Upper lobe of left lung (tissue), 6 donors: ENCODE measurements around the gene CIRBP. TPM values are rescaled to one million over a fixed set of nuclear protein-coding genes. Genes with fewer than 3 reads are reported as not detected.

ENCODE experiments used
- ATAC-seq, 2 donors: fragments of 200-7000 bp; cut with Tn5 transposase; one replicate each; pipeline ENCODE4 v1.9.1; 2022; ENCODE audit warnings: mild to moderate bottlenecking in 2 of 2, moderate library complexity in 2 of 2; ENCODE audit not compliant: low FRiP score in 2 of 2
- DNase-seq, 2 donors: peaks; one replicate each; pipeline ENCODE4 v3.0.0-alpha.2; 2019 to 2020
- H3K27ac ChIP-seq, 4 donors: fragments of 200-600 bp; sonication (generic); one replicate each; pipeline ENCODE4 v1.5.1; 2016 to 2019
- H3K27me3 ChIP-seq, 4 donors: fragments of 200-600 bp; sonication (generic); one replicate each; pipeline ENCODE4 v1.5.1; 2017 to 2019
- H3K36me3 ChIP-seq, 4 donors: fragments of 200-600 bp; sonication (generic); one replicate each; pipeline ENCODE4 v1.5.1; 2016 to 2019
- H3K4me1 ChIP-seq, 4 donors: fragments of 200-600 bp; sonication (generic); one replicate each; pipeline ENCODE4 v1.5.1; 2018 to 2019
- H3K4me3 ChIP-seq, 4 donors: fragments of 200-600 bp; sonication (generic); one replicate each; pipeline ENCODE4 v1.5.1; 2017 to 2019; ENCODE audit warnings: mild to moderate bottlenecking in 2 of 4, moderate library complexity in 1 of 4
- H3K9me3 ChIP-seq, 4 donors: fragments of 200-600 bp; sonication (generic); one replicate each; pipeline ENCODE4 v1.5.1; 2018 to 2019
- EP300 ChIP-seq, 4 donors: sonication (generic); formaldehyde crosslinking; IDR thresholded peaks; one replicate each; pipeline ENCODE4 v1.5.1; 2017; ENCODE audit warnings: antibody characterized with exemption in 4 of 4, control low read depth in 2 of 4
- POLR2A ChIP-seq, 4 donors: fragments of 450-650 bp; IDR thresholded peaks; one replicate each; pipeline ENCODE4 v1.5.1; 2016 to 2017; ENCODE audit warnings: antibody characterized with exemption in 4 of 4, mild to moderate bottlenecking in 2 of 4
- POLR2AphosphoS5 ChIP-seq, 2 donors: sonication (generic); formaldehyde crosslinking; IDR thresholded peaks; one replicate each; pipeline ENCODE4 v1.5.1; 2017; ENCODE audit warnings: antibody characterized with exemption in 2 of 2
- WGBS, 2 donors: methylation state at CpG; one replicate each; pipeline ENCODE4 v1.1.5; 2017 to 2018; 5-methylcytosine and 5-hydroxymethylcytosine counted together
- total RNA-seq, 6 donors: library from RNA; depleted of rRNA in 4 of 6; stranded (reverse); fragments of >200 nt in 4 of 6; gene quantifications; one replicate each; pipeline versions ENCODE4 v1.1.0 to v1.2.1, GENCODE V29; 2016 to 2021
- TF ChIP-seq, protein P1 (sequence below), 6 experiments: fragments of 450-650 bp in 4 of 6; fragments of 200-600 bp in 2 of 6; sonication (generic) in 2 of 6; IDR thresholded peaks; one replicate each; pipeline ENCODE4 v1.5.1; 2016 to 2019; ENCODE audit warnings: antibody characterized with exemption in 6 of 6
- donor health status: DM: no; HTN: no; CAD: no; lungs with moderate emphysema.
- donor health status: DM: no; HTN: yes; CAD: no; lungs with severe emphysema.

Gene CIRBP
- total RNA-seq, 6 donors from 2014 or later: 326 to 1,348 (median 441) TPM

DNA sequence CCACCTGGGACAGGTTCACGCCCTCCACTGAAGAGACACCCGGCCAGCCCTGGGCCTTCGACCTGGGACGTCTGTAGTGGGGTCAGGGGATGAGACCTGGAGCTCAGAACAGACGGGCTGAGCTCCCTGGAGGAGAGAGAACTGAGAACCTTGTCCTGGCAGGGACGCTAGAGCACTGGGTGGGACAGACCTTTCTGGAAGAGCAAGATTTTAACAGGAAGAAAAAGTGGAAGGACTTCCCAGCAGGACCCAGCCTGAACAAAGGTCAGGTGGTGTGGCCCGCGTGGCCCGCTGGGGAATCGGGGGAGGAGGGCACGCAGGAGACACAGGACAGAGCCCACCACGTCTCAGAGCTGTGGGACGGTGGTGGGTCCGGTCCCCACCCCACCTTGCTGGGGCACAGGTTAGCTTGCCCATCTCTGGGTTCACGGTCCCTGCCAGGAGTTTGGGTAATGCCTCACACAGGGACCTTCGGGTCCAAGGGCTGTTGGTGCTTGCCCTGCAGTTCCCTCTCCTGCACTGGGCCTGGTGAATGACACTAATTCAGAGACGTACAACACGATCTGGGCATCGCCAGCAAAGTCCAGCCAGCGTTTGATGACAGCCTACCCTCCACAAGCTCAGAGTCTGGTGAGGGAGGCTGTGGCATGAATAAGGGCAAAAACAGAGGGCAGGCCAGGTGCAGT lies 15.3 kb downstream of the CIRBP start:
- DNase-seq (peak in 1 of 2 donors; percentile 58), ATAC-seq (no peak)
- Histone ChIP-seq H3K9me3 (no peaks in the 10 kb centered on the region), H3K4me3 (no peak overlapping the region), H3K27ac (no peak overlapping the region), H3K36me3 (peaks cover 0 to 2% (median under 1%) of the 10 kb centered on the region in 4 donors), H3K4me1 (peaks cover 5 to 27% (median 14%) of the 10 kb centered on the region in 4 donors), H3K27me3 (peaks cover 0 to 50% (median 22%) of the 10 kb centered on the region in 4 donors)
- 63% methylated on average over 17 to 20 of the region's 20 CpGs for WGBS, 2 donors
- TF ChIP-seq, protein P1, sequence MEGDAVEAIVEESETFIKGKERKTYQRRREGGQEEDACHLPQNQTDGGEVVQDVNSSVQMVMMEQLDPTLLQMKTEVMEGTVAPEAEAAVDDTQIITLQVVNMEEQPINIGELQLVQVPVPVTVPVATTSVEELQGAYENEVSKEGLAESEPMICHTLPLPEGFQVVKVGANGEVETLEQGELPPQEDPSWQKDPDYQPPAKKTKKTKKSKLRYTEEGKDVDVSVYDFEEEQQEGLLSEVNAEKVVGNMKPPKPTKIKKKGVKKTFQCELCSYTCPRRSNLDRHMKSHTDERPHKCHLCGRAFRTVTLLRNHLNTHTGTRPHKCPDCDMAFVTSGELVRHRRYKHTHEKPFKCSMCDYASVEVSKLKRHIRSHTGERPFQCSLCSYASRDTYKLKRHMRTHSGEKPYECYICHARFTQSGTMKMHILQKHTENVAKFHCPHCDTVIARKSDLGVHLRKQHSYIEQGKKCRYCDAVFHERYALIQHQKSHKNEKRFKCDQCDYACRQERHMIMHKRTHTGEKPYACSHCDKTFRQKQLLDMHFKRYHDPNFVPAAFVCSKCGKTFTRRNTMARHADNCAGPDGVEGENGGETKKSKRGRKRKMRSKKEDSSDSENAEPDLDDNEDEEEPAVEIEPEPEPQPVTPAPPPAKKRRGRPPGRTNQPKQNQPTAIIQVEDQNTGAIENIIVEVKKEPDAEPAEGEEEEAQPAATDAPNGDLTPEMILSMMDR (IDR thresholded peaks at IDR 0.05): no peak
- TF ChIP-seq POLR2A (IDR thresholded peaks at IDR 0.05) (no peak), EP300 (IDR thresholded peaks at IDR 0.05) (no peak), POLR2AphosphoS5 (IDR thresholded peaks at IDR 0.05) (no peak)

GRCh38 chr19:1284979-1285736 lies 16.0 kb downstream of the CIRBP start:
- no peak for TF ChIP-seq POLR2AphosphoS5 (IDR thresholded peaks at IDR 0.05)
- no peak for TF ChIP-seq POLR2A (IDR thresholded peaks at IDR 0.05)
- TF ChIP-seq EP300 (IDR thresholded peaks at IDR 0.05): no peak
- TF ChIP-seq, protein P1 (IDR thresholded peaks at IDR 0.05): no peak
- no peak overlapping the region for H3K27ac ChIP-seq
- no peaks in the 10 kb centered on the region for H3K36me3 ChIP-seq
- 29 to 76% methylated on average over 3 to 26 of the region's 51 CpGs for WGBS, 2 donors
- DNase-seq (peak in 1 of 2 donors; percentile 63), ATAC-seq (no peak)
- peaks cover 5 to 27% (median 14%) of the 10 kb centered on the region in 4 donors for H3K4me1 ChIP-seq
- H3K4me3 ChIP-seq: peak overlapping the region in 1 of 4 donors; percentile 27
- H3K27me3 ChIP-seq: peaks cover 0 to 55% (median 22%) of the 10 kb centered on the region in 4 donors
- H3K9me3 ChIP-seq: no peaks in the 10 kb centered on the region

- WGBS, 2 donors: no CpG with 5 or more reads among the region's 113 CpGs
- ATAC-seq (no peak), DNase-seq (peak in 1 of 2 donors; percentile 85)
- H3K4me3 ChIP-seq: peak within 1 kb of the TSS in 2 of 4 donors; percentile 27
- H3K27ac ChIP-seq: no peak within 1 kb of the TSS
- peaks cover 0 to 55% (median 22%) of the 10 kb centered on the region in 4 donors for H3K27me3 ChIP-seq
- peaks cover 5 to 27% (median 14%) of the 10 kb centered on the region in 4 donors for H3K4me1 ChIP-seq
- no peaks in the 10 kb centered on the region for H3K36me3 ChIP-seq
- TF ChIP-seq POLR2AphosphoS5 (IDR thresholded peaks at IDR 0.05) (no peak), POLR2A (IDR thresholded peaks at IDR 0.05) (no peak), EP300 (IDR thresholded peaks at IDR 0.05) (no peak)
- TF ChIP-seq, protein P1 (IDR thresholded peaks at IDR 0.05): no peak
- no peaks in the 10 kb centered on the region for H3K9me3 ChIP-seq
These were observed 16.7 kb downstream of the CIRBP start, which contains the start of gene EFNA2 for GRCh38 chr19:1285737-1286360. Gene EFNA2, plus strand, starts transcription at chr19:1285873. Its CDS starts 296 bp downstream, at chr19:1286169.

- Histone ChIP-seq H3K27ac (no peak overlapping the region), H3K9me3 (no peaks in the 10 kb centered on the region), H3K4me1 (peaks cover 5 to 27% (median 14%) of the 10 kb centered on the region in 4 donors), H3K27me3 (peaks cover 0 to 60% (median 22%) of the 10 kb centered on the region in 4 donors), H3K4me3 (peak overlapping the region in 1 of 4 donors; percentile 27), H3K36me3 (no peaks in the 10 kb centered on the region)
- ATAC-seq: no peak
- TF ChIP-seq EP300 (IDR thresholded peaks at IDR 0.05) (no peak), POLR2A (IDR thresholded peaks at IDR 0.05) (no peak), POLR2AphosphoS5 (IDR thresholded peaks at IDR 0.05) (no peak)
- TF ChIP-seq, protein P1 (IDR thresholded peaks at IDR 0.05): no peak
- 22 to 34% methylated on average over 10 to 25 of the region's 38 CpGs for whole genome bisulfite sequencing, 2 donors
- peak in 1 of 2 donors; percentile 66 for DNase-seq
These were observed 17.6 kb downstream of the CIRBP start for GRCh38 chr19:1286487-1287353.
